Measurements from ENCODE around the gene MATN4.

DNA sequence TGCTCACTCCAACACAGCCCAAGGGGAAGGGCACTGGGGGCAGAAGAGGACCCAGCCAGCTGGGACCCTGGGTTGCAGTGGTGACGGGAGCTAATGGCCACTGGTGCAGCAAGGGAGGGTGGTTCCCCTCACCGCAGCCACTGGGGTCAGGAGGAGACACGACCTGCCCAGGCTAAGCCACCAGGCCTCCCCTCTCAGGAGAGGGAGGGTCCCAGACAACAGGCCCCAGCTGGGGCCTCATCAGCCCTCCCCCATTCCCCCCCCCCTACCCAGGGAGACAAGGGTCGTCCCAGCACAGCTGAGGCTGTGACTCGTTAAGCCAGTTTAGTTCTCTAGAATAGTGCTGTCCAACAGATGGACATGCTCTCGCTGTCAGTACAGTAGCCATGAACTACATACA, 17.3 kb upstream of the MATN4 start:
- TF ChIP-seq, protein P1, sequence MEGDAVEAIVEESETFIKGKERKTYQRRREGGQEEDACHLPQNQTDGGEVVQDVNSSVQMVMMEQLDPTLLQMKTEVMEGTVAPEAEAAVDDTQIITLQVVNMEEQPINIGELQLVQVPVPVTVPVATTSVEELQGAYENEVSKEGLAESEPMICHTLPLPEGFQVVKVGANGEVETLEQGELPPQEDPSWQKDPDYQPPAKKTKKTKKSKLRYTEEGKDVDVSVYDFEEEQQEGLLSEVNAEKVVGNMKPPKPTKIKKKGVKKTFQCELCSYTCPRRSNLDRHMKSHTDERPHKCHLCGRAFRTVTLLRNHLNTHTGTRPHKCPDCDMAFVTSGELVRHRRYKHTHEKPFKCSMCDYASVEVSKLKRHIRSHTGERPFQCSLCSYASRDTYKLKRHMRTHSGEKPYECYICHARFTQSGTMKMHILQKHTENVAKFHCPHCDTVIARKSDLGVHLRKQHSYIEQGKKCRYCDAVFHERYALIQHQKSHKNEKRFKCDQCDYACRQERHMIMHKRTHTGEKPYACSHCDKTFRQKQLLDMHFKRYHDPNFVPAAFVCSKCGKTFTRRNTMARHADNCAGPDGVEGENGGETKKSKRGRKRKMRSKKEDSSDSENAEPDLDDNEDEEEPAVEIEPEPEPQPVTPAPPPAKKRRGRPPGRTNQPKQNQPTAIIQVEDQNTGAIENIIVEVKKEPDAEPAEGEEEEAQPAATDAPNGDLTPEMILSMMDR (conservative IDR thresholded peaks at IDR 0.05): no peak
- TF ChIP-seq ZFX (IDR thresholded peaks at IDR 0.05): no peak

Data from C4-2B (cell line).